ENCODE results near the gene TACR1.

- TF ChIP-seq ZFHX2 (tag by site-specific recombination; conservative IDR thresholded peaks at IDR 0.05) (no peak), ZNF184 (tag by site-specific recombination; IDR thresholded peaks at IDR 0.05) (no peak), ZNF529 (tag by site-specific recombination; IDR thresholded peaks at IDR 0.05; ENCODE audit: insufficient replicate concordance) (no peak), REST (tag by site-specific recombination; IDR thresholded peaks at IDR 0.05) (no peak), CTCF (tag by site-specific recombination; IDR thresholded peaks at IDR 0.05) (no peak), SETDB1 (IDR thresholded peaks at IDR 0.05; ENCODE audit: insufficient read length, low read length) (no peak), ZNF549 (tag by site-specific recombination; IDR thresholded peaks at IDR 0.05) (no peak), ZNF843 (tag by site-specific recombination; IDR thresholded peaks at IDR 0.05) (no peak), SALL2 (tag by site-specific recombination; IDR thresholded peaks at IDR 0.05; ENCODE audit: borderline replicate concordance) (no peak), ZNF211 (tag by site-specific recombination; IDR thresholded peaks at IDR 0.05; ENCODE audit: low read depth) (no peak), ZBTB26 (tag by site-specific recombination; optimal IDR thresholded peaks at IDR 0.05) (no peak), ATF2 (tag by site-specific recombination; IDR thresholded peaks at IDR 0.05; ENCODE audit: low read depth) (no peak)
Observed at GRCh38 chr2:75025633-75026380, 173.5 kb downstream of the TACR1 start.

All from HEK293 (cell line).